H1 (cell line): ENCODE results near the gene ZNF791.

Experiments used
- ASH2L ChIP-seq: fragments of 200-600, 300-600 bp; sonication (generic); IDR thresholded peaks from one replicate; pipeline ENCODE4 v1.7.1; 2017; ENCODE audit warnings: low read length
- ZNF274 ChIP-seq: IDR thresholded peaks from 2 replicates; pipeline ENCODE4 v1.7.0; 2012; ENCODE audit warnings: low read length, borderline replicate concordance; ENCODE audit errors: extremely low read depth
- TF ChIP-seq, protein P1 (sequence below), 3 experiments: IDR thresholded peaks; 1 replicate in 2 of 3; 2 replicates in 1 of 3; pipeline versions ENCODE4 v1.5.1 to v1.6.1; 2011; ENCODE audit warnings: low read length in 3 of 3, mild to moderate bottlenecking in 3 of 3, inconsistent platforms in 2 of 3, low read depth in 1 of 3, moderate library complexity in 1 of 3; ENCODE audit not compliant: insufficient read depth in 1 of 3; ENCODE audit errors: control extremely low read depth in 1 of 3

GRCh38 chr19:12646551-12646950 is 35.8 kb downstream of the ZNF791 start:
- TF ChIP-seq ASH2L (no peak), ZNF274 (no peak)
- TF ChIP-seq, protein P1, sequence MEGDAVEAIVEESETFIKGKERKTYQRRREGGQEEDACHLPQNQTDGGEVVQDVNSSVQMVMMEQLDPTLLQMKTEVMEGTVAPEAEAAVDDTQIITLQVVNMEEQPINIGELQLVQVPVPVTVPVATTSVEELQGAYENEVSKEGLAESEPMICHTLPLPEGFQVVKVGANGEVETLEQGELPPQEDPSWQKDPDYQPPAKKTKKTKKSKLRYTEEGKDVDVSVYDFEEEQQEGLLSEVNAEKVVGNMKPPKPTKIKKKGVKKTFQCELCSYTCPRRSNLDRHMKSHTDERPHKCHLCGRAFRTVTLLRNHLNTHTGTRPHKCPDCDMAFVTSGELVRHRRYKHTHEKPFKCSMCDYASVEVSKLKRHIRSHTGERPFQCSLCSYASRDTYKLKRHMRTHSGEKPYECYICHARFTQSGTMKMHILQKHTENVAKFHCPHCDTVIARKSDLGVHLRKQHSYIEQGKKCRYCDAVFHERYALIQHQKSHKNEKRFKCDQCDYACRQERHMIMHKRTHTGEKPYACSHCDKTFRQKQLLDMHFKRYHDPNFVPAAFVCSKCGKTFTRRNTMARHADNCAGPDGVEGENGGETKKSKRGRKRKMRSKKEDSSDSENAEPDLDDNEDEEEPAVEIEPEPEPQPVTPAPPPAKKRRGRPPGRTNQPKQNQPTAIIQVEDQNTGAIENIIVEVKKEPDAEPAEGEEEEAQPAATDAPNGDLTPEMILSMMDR (IDR thresholded peaks at IDR 0.05; ENCODE audit: control extremely low read depth in 1 of 3, insufficient read depth in 1 of 3, low read depth in 1 of 3, low read length in 3 of 3) = no peak
